GM12878 (cell line): ENCODE measurements around the gene ELMOD3. TPM values are rescaled to one million over a fixed set of nuclear protein-coding genes. Genes with fewer than 3 reads are reported as not detected.

ENCODE experiments used
- ATAC-seq: fragments of 200-7000 bp; cut with Tn5 transposase; 3 replicates; pipeline ENCODE4 v1.9.1; 2020; ENCODE audit warnings: mild to moderate bottlenecking, moderate library complexity
- BruUV-seq: library from RNA; stranded (reverse); fragments of 400-500 nt; replicated peaks from 2 replicates; lab custom pipeline; 2021; lab: Mats Ljungman, UMichigan
- CTCF ChIA-PET: fragments of 300-600 bp; sonication (Branson Sonifier 250); formaldehyde crosslinking; extraction: SDS; loops from one replicate; lab custom pipeline; 2021; ENCODE audit warnings: inconsistent platforms; lab: Yijun Ruan, JAX
- POLR2A ChIA-PET: fragments of 350-600 bp; formaldehyde crosslinking; extraction: SDS; loops from one replicate; lab custom pipeline; 2021; ENCODE audit warnings: inconsistent platforms; lab: Charles Lee
- RAD21 ChIA-PET: fragments of 300-600 bp; sonication (Branson Sonifier 250); formaldehyde crosslinking; loops from one replicate; lab custom pipeline; 2023; ENCODE audit warnings: antibody characterized with exemption; ENCODE audit not compliant: unreplicated experiment; lab: Charles Lee
- SMC1A ChIA-PET: fragments of 300-600 bp; sonication (Branson Sonifier 250); formaldehyde crosslinking; loops from one replicate; lab custom pipeline; 2023; ENCODE audit not compliant: unreplicated experiment, uncharacterized antibody; lab: Charles Lee
- DNase-seq: peaks from one replicate; pipeline ENCODE4 v3.0.0-alpha.2; 2011; ENCODE audit warnings: low read depth, low spot score
- FAIRE-seq: peaks from 3 replicates; lab custom pipeline; 2011; peaks lifted over from hg19 to GRCh38; lab: Jason Lieb, UNC
- H2AFZ ChIP-seq: 2 replicates; pipeline ENCODE4 v1.6.0; 2011; ENCODE audit warnings: low read depth, low read length, control low read depth; ENCODE audit not compliant: control insufficient read depth
- H3K27ac ChIP-seq: 2 replicates; pipeline ENCODE4 v1.5.1; 2011; ENCODE audit warnings: control low read depth; ENCODE audit not compliant: control insufficient read depth, insufficient read depth
- H3K27me3 ChIP-seq, 2 experiments: replicated peaks in 1 of 2; 2 replicates each; pipeline versions ENCODE4 v1.6.0 to v1.6.1; 2011; ENCODE audit warnings: low read length in 1 of 2; ENCODE audit not compliant: control insufficient read depth in 2 of 2, insufficient read depth in 2 of 2
- H3K36me3 ChIP-seq, 2 experiments: 2 replicates each; pipeline ENCODE4 v1.5.1; 2011; ENCODE audit warnings: low read length in 1 of 2; ENCODE audit not compliant: control insufficient read depth in 2 of 2, insufficient read depth in 2 of 2
- H3K4me1 ChIP-seq: 2 replicates; pipeline ENCODE4 v1.6.1; 2011; ENCODE audit warnings: mild to moderate bottlenecking, low read length, moderate library complexity, mixed read lengths; ENCODE audit not compliant: control insufficient read depth, insufficient read depth
- H3K4me2 ChIP-seq: 2 replicates; pipeline ENCODE4 v1.6.0; 2011; ENCODE audit warnings: control low read depth; ENCODE audit not compliant: control insufficient read depth, insufficient read depth
- H3K4me3 ChIP-seq: fragments of 200-600 bp; sonication (generic); 2 replicates; pipeline ENCODE4 v1.5.1; 2016
- H3K79me2 ChIP-seq: 2 replicates; pipeline ENCODE4 v1.6.0; 2011; ENCODE audit warnings: low read length; ENCODE audit not compliant: control insufficient read depth, insufficient read depth
- H3K9ac ChIP-seq: 2 replicates; pipeline ENCODE4 v1.8.0; 2011; ENCODE audit warnings: low read length, control low read depth, mixed read lengths; ENCODE audit not compliant: control insufficient read depth, insufficient read depth
- H3K9me3 ChIP-seq: replicated peaks from 3 replicates; pipeline ENCODE4 v1.5.1; 2011; ENCODE audit warnings: mild to moderate bottlenecking, low read length; ENCODE audit not compliant: control insufficient read depth, insufficient read depth
- H4K20me1 ChIP-seq: 2 replicates; pipeline ENCODE4 v1.6.0; 2011; ENCODE audit not compliant: control insufficient read depth, insufficient read depth
- CHD2 ChIP-seq: IDR thresholded peaks from 2 replicates; pipeline ENCODE4 v1.6.1; 2011; ENCODE audit warnings: low read depth, low read length, improper control_type of control experiment, borderline replicate concordance
- POU2F2 ChIP-seq: IDR thresholded peaks from 3 replicates; pipeline ENCODE4 v1.6.1; 2011; ENCODE audit warnings: low read depth, mild to moderate bottlenecking, low read length, borderline replicate concordance
- WGBS: methylation state at CpG from one replicate; pipeline ENCODE4 v1.1.6; 2016; ENCODE audit warnings: low lambda C conversion rate; ENCODE audit not compliant: insufficient replicate concordance, insufficient coverage; ENCODE audit errors: missing lambda C conversion rate; 5-methylcytosine and 5-hydroxymethylcytosine counted together
- in situ Hi-C: fragments of 300-500 bp; cut with MboI; formaldehyde crosslinking; loops from 9 replicates; pipeline ENCODE4 v1.14.3; 2018; ENCODE audit warnings: mixed read lengths
- intact Hi-C: fragments of 100-400 bp; cut with micrococcal nuclease; formaldehyde crosslinking; loops from one replicate; pipeline ENCODE4 v1.14.2; 2022; ENCODE audit not compliant: unreplicated experiment
- polyA plus RNA-seq, 11 experiments: library from polyadenylated mRNA; depleted of rRNA in 4 of 11; unstranded in 6 of 11; stranded (reverse) in 5 of 11; fragments of >200 nt; fragmentation: Nextera tagmentation in 4 of 11; fragmentation: Illumina TruSeq in 1 of 11; extraction: Ambion mirVana in 4 of 11; extraction: Trizol in 1 of 11; gene quantifications; 1 replicate in 1 of 11; 2 replicates in 10 of 11; pipeline versions ENCODE4 v1.2.1 to v1.2.3, GENCODE V29; 2011 to 2016; ENCODE audit warnings: inconsistent platforms in 2 of 11, missing spikeins in 2 of 11, low read depth in 1 of 11
- total RNA-seq, 4 experiments: library from RNA; depleted of rRNA in 3 of 4; stranded (reverse); fragments of >200 nt in 3 of 4; fragmentation: Illumina TruSeq in 1 of 4; extraction: Trizol in 1 of 4; gene quantifications; 2 replicates each; pipeline versions ENCODE4 v1.2.1 to v1.2.3, GENCODE V29; 2013 to 2021
- TF ChIP-seq, protein P1 (sequence below): IDR thresholded peaks from 2 replicates; pipeline ENCODE4 v1.6.1; 2011; ENCODE audit warnings: low read depth, mild to moderate bottlenecking, low read length, moderate library complexity, borderline replicate concordance; ENCODE audit errors: extremely low read depth

ELMOD3 gene
- total and polyA plus RNA-seq, 10 of the 15 experiments (the other 5 are each of a cell fraction or from before 2014, with no cell fraction given) = 1.2 to 19.1 (median 12.5) TPM

DNA sequence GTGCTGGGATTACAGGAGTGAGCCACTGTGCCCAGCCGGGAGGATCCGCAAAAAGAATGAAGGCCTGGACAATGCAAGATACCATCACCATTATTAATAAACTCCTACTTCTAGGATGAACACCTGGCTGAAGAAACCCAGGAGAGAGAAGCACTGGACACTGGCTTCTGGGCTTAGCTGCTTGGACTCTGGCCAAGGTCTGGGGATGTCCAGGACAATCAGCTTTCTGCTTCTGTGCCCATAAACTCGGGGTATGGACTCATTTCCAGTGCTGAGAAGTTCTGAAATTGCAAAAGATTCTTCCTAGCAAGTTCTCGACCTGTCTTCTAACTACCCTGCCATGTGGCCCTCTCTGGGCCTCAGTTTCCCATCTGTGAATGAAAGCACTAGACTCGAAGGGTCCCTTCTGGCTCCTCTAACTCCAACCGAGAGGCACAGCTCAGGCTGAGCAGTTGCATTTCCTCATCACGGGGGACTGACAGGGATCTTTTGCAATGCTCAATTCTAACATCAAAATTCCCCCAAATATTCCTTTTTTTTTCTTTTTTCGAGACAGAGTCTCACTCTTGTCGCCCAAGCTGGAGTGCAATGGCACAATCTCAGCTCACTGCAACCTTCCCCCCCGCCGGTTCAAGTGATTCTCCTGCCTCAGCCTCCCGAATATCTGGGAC, 61.5 kb downstream of the ELMOD3 start:
- Histone ChIP-seq H3K9me3 (no peaks in the 10 kb centered on the region), H3K36me3 (no peaks in the 10 kb centered on the region), H3K79me2 (peaks cover 4% of the 10 kb centered on the region), H3K27me3 (no peaks in the 10 kb centered on the region), H3K4me1 (peaks cover 11% of the 10 kb centered on the region), H3K27ac (no peak overlapping the region), H2AFZ (no peak overlapping the region), H4K20me1 (no peaks in the 10 kb centered on the region), H3K4me3 (no peak overlapping the region), H3K9ac (no peak overlapping the region), H3K4me2 (no peak overlapping the region)
- WGBS = 44% methylated on average over 11 of the region's 12 CpGs
- intact Hi-C loops (no loop called here), in situ Hi-C loops (no loop called here)
- FAIRE-seq = no peak
- POLR2A ChIA-PET = interaction anchor here (1.0 to 2.0 kb wide), 4 partner anchors 121 to 416 kb away, joined by 3 to 6 read pairs (median 4); partner anchors contain the start of genes GGCX and MAT2A
- no peak for ATAC-seq
- SMC1A ChIA-PET = no interaction called here
- no TSS peak for BruUV-seq
- RAD21 ChIA-PET = interaction anchor here (1.2 kb wide), 1 partner anchor 136 kb away, joined by 3 read pairs; no protein-coding TSS in a partner anchor
- DNase-seq = no peak
- no peak for TF ChIP-seq POU2F2
- no peak for TF ChIP-seq CHD2
- TF ChIP-seq, protein P1, sequence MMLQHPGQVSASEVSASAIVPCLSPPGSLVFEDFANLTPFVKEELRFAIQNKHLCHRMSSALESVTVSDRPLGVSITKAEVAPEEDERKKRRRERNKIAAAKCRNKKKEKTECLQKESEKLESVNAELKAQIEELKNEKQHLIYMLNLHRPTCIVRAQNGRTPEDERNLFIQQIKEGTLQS = no peak
- CTCF ChIA-PET = interaction anchor here (0.9 to 1.4 kb wide), 2 partner anchors 134 to 135 kb away, joined by 3 to 5 read pairs; no protein-coding TSS in a partner anchor
